ENCODE measurements around the gene CTIF.

CTIF gene

GRCh38 chr18:48776156-48776555 is 237.3 kb downstream of the CTIF start:
- DNase-seq (ENCODE audit: low read depth) = no peak

DNA sequence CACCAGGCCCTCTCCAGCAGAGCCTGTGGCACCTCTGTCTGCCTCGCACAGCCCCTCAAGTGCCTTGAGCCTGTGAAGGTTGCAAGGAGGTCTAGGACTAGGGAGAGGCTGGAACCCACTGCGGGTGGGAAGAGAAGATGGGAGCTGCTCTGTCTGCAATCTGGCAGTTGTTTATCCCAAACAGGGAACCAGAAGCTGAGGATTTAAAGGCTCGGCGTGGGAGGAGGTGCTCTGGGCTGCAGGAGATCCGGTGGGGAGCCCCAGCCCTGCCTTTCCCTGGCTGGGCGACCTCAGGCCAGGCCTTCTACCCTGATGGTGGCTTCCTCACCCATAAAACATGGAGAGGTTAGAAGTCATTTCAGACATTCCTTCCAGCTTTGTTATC is 237.8 kb downstream of the CTIF start:
- no peak for DNase-seq (ENCODE audit: low read depth)

- DNase-seq (ENCODE audit: low read depth) = peak; percentile 46
Observed at GRCh38 chr18:48777026-48777743, 238.4 kb downstream of the CTIF start.

DNA sequence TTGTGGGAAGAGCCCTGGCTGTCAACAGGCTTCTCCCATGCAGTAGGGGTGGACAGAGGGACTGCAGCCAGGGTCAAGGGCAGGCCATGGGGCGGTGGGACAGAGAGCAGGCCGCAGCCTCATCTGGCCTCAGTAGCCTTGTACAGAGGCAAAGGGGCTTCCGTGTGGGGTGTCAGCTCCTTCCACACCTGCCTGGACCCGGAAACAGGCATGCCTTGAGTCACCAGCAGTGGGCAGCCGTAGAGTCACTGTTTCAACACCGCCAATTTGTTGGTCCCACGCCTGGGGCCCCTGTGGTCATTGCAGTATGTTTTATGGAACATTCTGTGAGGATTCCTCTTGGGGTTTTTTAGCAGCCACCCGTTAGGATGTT is 238.9 kb downstream of the CTIF start:
- no peak for DNase-seq (ENCODE audit: low read depth)

DNA sequence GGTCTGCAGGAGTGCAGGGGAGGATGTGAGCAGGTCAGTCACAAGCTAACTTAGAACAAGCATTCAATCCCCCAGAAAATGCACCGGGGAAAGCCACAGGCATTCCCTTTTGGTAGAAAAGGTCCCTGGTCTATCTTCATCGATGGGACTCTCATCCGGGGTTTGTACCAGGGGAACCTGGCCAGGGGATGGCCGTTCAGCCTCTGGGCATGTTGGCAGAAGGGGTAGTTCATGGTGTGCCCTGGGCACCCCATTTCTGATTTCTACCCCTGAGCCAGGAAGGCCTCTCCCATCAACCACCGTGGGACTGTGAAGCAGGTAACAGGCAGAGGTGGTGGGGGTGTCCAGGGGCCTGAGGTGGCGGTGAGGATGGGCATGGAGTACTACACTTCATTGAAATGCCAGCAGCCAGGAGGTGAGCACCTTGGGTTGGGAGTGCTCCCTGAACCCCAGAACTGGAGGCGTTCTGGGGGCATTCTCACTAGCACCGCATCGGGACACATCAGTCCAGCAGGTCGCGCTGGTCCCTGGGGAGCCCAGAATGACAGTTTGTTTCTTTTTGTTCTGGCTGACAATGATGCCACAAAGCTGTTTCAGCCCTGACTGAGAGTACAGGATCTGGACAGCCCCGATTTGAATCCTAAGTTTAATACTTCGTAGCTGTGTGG is 239.6 kb downstream of the CTIF start:
- no peak for DNase-seq (ENCODE audit: low read depth)

- DNase-seq (ENCODE audit: low read depth) = no peak
Observed at GRCh38 chr18:48779462-48779861, 240.6 kb downstream of the CTIF start.

DNA sequence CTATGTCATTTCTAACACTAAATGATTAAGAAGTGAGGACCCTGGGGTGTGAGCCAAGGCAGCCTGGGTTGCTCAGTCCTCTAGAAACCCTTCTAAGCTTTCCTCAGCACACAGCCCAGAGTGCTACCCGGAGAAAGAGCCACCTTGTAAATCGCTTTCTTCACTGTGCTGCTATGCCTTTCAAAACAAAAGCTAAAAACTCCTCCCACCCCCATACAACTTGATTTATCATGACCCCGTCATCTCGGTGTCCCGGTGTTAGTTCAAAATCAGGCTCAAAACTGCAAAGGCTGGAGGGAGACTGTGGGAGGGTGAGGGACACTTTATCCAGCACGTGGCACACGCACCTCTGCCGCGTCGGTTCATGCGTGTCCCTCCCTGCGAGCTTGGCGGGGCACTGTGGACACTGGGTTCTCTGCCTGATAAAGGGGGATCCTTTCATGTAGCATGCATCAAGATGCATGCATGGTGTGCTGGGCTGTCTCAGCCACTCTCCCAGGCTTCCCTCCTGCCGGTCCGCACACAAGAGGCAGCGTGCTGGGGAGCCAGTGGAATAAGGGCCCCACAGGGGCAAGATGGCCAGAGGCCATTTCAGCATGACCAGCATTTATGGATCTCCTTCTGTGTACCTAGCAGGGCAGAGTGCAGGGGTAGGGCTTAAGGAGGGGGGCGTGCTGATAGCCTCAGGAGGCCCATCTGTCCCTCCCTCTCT is 241.5 kb downstream of the CTIF start:
- no peak for DNase-seq (ENCODE audit: low read depth)

DNA sequence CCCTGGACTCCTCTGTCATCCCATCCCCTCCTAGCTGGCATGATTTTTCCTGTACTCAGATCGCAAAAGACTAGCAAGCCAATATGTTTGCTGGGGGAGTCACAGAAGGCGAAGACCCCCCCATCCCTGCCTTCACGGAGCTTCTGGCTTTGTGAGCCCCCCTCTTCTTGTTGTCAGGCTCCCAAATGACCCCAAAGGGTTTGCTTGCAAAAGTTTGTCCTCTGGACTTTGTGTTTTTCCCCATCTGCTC is 242.0 kb downstream of the CTIF start:
- DNase-seq (ENCODE audit: low read depth) = no peak

DNA sequence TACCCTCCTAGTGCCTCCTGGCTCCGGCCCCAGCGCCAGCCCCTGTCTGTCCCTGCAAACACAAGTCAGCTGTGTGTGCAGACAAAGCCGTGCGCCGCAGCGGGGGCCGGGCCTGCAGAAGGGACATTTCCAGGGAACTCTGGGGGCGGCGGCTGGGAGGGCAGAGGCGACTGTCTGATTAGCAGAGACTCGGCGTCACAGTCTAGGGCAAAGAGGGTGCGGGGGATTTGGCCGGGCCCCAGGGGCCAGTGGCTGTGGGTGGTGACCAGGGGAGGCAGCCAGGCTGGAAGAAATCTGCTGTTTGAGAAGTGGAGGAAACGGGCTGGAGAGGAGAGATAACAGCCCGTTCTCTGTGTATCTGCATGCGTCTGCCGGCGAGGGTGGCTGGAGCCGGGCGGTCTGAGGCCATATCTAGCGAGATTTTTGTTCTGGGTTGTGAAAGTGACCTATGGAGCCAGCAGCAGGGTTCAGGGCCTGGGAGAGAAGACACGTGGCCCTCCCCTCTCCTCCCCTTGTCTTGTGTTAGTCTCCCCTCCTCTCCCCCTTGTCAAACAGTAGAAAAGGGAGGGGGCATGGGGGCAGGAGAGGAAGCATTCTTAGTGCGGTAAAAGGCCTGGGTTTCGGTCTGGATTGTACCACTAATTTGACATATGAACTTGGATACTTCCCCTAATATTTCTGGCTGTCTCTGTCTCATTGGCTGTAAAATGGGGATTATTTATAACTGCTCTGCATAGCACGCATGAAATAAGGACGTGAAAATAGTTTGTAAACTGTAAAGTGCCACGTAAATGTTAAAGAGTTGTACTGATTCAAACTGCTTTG is 242.5 kb downstream of the CTIF start:
- no peak for DNase-seq (ENCODE audit: low read depth)

DNA sequence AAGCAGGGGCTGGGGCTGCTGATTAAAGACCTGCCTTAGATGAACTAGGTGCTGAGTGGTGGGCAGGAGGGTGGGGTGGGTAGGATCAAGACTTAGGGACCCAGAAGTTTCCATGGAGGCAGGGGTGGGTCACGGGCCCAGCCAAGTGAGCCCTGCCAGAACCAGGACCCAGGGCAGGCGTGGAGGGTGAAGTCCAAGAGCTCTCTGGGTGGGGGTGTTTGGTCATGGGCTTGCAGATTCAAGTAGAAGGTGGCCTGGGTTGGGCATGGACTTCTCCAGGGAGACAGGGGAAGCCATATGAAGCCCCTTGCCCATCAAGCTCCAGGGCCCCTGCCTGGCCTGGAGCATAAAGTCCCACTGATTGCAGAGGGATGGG is 243.1 kb downstream of the CTIF start:
- no peak for DNase-seq (ENCODE audit: low read depth)

- DNase-seq (ENCODE audit: low read depth) = no peak
Observed at GRCh38 chr18:48782381-48782861, 243.6 kb downstream of the CTIF start.

GRCh38 chr18:48783616-48784520 is 245.0 kb downstream of the CTIF start:
- no peak for DNase-seq (ENCODE audit: low read depth)

DNA sequence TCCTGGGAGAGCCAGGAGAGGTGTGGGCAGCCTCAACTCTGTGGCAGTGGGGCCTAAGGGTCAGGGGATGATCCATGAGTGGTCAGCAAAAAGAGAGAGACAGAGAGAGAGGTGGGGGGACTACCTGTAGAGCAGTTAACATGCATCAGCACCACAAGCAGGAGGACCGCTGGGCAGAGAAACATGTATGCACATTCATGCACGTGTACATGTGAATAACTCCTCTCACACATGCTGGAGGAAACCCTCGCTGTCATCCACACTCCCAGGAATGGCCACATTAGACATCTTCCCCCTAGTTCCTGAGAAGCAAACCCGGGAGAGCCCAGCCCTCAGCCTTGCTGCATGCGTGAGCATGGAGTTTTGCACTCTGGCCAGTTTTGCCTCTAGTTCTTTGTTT is 245.8 kb downstream of the CTIF start:
- no peak for DNase-seq (ENCODE audit: low read depth)

DNA sequence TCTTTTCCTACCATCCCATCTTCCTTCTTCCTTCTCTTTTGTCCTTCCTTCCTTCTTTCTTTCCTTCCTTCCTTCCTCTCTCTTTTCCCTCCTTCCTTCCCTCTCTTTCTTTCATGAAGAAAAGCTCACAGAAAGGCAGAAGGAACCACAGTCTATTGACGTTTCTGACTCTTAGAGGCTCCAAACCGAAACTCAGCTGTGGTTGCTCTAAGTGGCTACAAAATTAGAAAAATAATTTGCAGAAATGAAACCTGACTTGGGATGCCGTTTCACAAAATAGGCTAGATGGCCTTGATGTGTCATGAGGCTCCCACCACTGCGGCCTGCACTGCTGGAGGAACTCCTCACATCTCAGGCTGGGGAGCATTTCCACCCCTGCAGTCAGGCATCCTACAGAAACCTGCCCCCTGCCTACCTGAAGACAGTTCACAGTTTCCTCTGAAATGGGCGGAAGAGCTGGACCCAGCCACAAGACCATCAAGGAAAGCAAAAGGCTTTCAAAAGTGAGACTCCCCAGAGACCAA is 246.3 kb downstream of the CTIF start:
- no peak for DNase-seq (ENCODE audit: low read depth)

DNA sequence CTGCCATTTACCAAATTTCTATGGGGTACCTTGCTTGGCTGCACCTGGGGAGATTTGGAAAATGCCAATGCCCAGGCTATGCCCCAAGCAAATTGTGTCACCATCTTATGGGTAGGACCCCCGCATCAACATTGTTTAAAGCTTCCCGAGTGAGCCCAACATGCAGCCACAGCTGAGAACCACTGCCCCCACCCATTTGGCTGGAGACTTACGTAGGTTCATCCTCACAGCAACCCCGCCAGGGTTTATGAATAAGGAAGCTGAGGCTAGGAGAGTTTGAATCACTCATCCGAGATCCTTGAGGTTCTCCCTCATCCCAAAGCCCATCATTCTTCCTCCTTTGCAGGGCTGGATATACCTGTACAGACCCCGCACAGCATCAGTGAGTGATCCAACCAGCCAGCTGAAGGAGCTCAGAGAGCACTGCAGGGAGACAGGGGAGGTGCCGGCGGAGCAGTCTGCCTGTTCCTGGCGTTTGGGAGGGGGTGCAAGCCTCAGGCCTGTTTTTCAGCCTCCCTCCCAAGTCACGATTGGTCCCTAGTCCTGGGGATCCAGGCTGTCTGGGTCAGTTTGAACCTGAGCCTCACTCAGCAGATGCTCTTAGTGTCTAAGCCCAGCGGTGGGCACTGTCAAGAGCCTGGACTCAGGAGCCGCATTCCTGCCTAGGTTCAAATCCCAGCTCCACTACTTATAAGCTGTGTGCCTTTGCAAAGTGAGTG is 247.1 kb downstream of the CTIF start:
- no peak for DNase-seq (ENCODE audit: low read depth)

DNA sequence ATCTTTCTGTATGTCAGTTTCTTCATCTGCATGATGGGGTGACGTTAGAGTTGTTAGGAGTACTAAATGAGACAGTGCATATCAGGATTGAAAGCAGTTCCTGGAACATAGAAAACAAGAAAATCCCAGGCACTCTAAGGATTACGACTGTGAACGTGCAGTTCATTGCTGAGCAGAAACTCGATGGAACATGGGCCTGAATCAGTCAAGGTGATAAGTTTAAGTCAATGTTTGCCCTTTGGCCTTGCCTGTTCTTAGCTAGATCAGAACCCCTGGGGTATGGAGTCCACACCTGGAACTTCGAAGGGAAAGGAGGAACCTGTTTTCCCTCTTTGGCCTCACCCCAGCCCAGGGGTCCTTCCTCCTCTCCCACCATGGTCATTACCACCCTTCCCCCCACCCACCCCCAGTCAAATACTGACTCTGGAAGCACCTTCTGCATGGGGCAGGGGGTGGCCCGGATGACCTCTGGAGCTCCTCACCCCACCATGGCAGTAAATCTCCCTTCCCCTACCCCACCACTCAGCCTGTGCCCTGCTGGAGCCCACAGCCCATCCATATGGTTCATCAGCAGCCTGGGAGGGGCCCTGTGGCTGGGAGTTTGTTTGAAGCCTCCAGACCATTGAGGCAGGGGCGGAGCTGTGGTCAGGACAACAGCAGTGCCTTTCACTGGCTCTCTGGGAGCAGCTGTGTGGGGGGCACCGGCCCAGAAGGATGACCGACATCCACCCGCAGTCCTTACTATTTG is 247.8 kb downstream of the CTIF start:
- DNase-seq (ENCODE audit: low read depth) = no peak

- no peak for DNase-seq (ENCODE audit: low read depth)
Observed at GRCh38 chr18:48787203-48788151, 248.6 kb downstream of the CTIF start.

- DNase-seq (ENCODE audit: low read depth) = no peak
Observed at GRCh38 chr18:48788373-48788772, 249.5 kb downstream of the CTIF start.
